H1 (cell line): ENCODE measurements around the gene HSPA1B. TPM values are rescaled to one million over a fixed set of nuclear protein-coding genes. Genes with fewer than 3 reads are reported as not detected.
A peak's percentile ranks its signal among the peaks of the same experiment; 100 is the strongest.

Experiments
- CTCF ChIA-PET: fragments of 300-600 bp; sonication (Branson Sonifier 250); formaldehyde crosslinking; loops from one replicate; lab custom pipeline; 2021; ENCODE audit not compliant: partially characterized antibody; lab: Charles Lee
- POLR2A ChIA-PET: fragments of 300-600 bp; sonication (Branson Sonifier 250); formaldehyde crosslinking; loops from one replicate; lab custom pipeline; 2021; ENCODE audit warnings: inconsistent platforms; ENCODE audit not compliant: partially characterized antibody; lab: Charles Lee
- DNase-seq, 2 experiments: peaks; one replicate each; pipeline versions ENCODE4 v3.0.0 to v3.0.0-alpha.2; 2010 to 2022; ENCODE audit warnings: low spot score in 2 of 2, low read depth in 1 of 2, mixed read lengths in 1 of 2
- FAIRE-seq: peaks from 2 replicates; lab custom pipeline; 2011; peaks lifted over from hg19 to GRCh38; lab: Jason Lieb, UNC
- H2AFZ ChIP-seq: 2 replicates; pipeline ENCODE4 v1.8.1; 2012; ENCODE audit warnings: low read length, inconsistent platforms
- H2AK5ac ChIP-seq: 2 replicates; pipeline ENCODE4 v1.6.1; 2013; ENCODE audit warnings: low read depth, low read length
- H2BK120ac ChIP-seq: replicated peaks from 2 replicates; pipeline ENCODE3; 2013; ENCODE audit warnings: low read depth, low read length, inconsistent platforms
- H2BK12ac ChIP-seq: 2 replicates; pipeline ENCODE4 v1.6.1; 2013; ENCODE audit warnings: low read depth, low read length
- H2BK15ac ChIP-seq: 2 replicates; pipeline ENCODE4 v1.6.1; 2013; ENCODE audit warnings: low read length
- H2BK20ac ChIP-seq: 2 replicates; pipeline ENCODE4 v1.6.1; 2013; ENCODE audit warnings: low read length
- H2BK5ac ChIP-seq: 2 replicates; pipeline ENCODE4 v1.6.1; 2013; ENCODE audit warnings: low read depth, low read length
- H3K14ac ChIP-seq: 2 replicates; pipeline ENCODE4 v1.6.1; 2013; ENCODE audit warnings: inconsistent platforms; ENCODE audit not compliant: insufficient read length
- H3K18ac ChIP-seq: 2 replicates; pipeline ENCODE4 v1.6.1; 2013; ENCODE audit warnings: low read length; ENCODE audit errors: extremely low read depth
- H3K23ac ChIP-seq: 2 replicates; pipeline ENCODE4 v1.6.1; 2013; ENCODE audit warnings: inconsistent platforms; ENCODE audit not compliant: insufficient read length
- H3K23me2 ChIP-seq: 2 replicates; pipeline ENCODE4 v1.6.1; 2013; ENCODE audit warnings: low read depth, low read length
- H3K27ac ChIP-seq: 2 replicates; pipeline ENCODE4 v1.6.1; 2011; ENCODE audit warnings: low read depth, low read length, inconsistent platforms
- H3K27me3 ChIP-seq, 4 experiments: replicated peaks in 1 of 4; 1 replicate in 1 of 4; 2 replicates in 3 of 4; pipeline versions ENCODE4 v1.6.1 to v1.8.1; 2011 to 2013; ENCODE audit warnings: low read length in 3 of 4, mild to moderate bottlenecking in 3 of 4, inconsistent platforms in 2 of 4, mixed read lengths in 2 of 4, moderate library complexity in 1 of 4; ENCODE audit not compliant: control insufficient read depth in 3 of 4, insufficient read depth in 3 of 4; ENCODE audit errors: extremely low read depth in 1 of 4
- H3K36me3 ChIP-seq, 4 experiments: 2 replicates each; pipeline versions ENCODE4 v1.6.1 to v1.8.1; 2011 to 2013; ENCODE audit warnings: mild to moderate bottlenecking in 4 of 4, low read length in 3 of 4, moderate library complexity in 2 of 4, control low read depth in 1 of 4, inconsistent platforms in 1 of 4; ENCODE audit not compliant: insufficient read depth in 4 of 4, control insufficient read depth in 2 of 4
- H3K4ac ChIP-seq: replicated peaks from 2 replicates; pipeline ENCODE3; 2013; ENCODE audit warnings: low read length, low read depth, mixed read lengths, inconsistent platforms; ENCODE audit not compliant: insufficient read length
- H3K4me1 ChIP-seq, 4 experiments: replicated peaks in 1 of 4; 1 replicate in 1 of 4; 2 replicates in 3 of 4; pipeline versions ENCODE4 v1.6.1 to v1.8.1; 2011 to 2013; ENCODE audit warnings: low read length in 3 of 4, inconsistent platforms in 2 of 4, mixed read lengths in 1 of 4; ENCODE audit not compliant: insufficient read depth in 4 of 4, control insufficient read depth in 3 of 4
- H3K4me2 ChIP-seq, 2 experiments: 2 replicates each; pipeline versions ENCODE4 v1.6.1 to v1.8.1; 2011 to 2013; ENCODE audit warnings: low read depth in 2 of 2, low read length in 2 of 2, control low read depth in 1 of 2, inconsistent platforms in 1 of 2, mild to moderate bottlenecking in 1 of 2; ENCODE audit not compliant: insufficient read depth in 1 of 2
- H3K4me3 ChIP-seq, 4 experiments: fragments of 200-600, 300-600 bp in 1 of 4; sonication (generic), shearing (Covaris generic), sonication (Bioruptor Twin) in 1 of 4; 2 replicates each; pipeline versions ENCODE4 v1.5.1 to v1.8.1; 2011 to 2016; ENCODE audit warnings: low read length in 4 of 4, low read depth in 3 of 4, control low read depth in 2 of 4, inconsistent platforms in 2 of 4, mild to moderate bottlenecking in 2 of 4, mixed read lengths in 1 of 4, moderate library complexity in 1 of 4; ENCODE audit not compliant: insufficient read depth in 2 of 4; ENCODE audit errors: extremely low read depth in 1 of 4
- H3K56ac ChIP-seq: replicated peaks from 2 replicates; pipeline ENCODE3; 2013; ENCODE audit warnings: low read depth, mild to moderate bottlenecking, mixed read lengths, low read length, inconsistent platforms; ENCODE audit not compliant: insufficient read length
- H3K79me1 ChIP-seq: 2 replicates; pipeline ENCODE4 v1.6.1; 2013; ENCODE audit warnings: low read depth, low read length, control low read depth
- H3K79me2 ChIP-seq, 2 experiments: 2 replicates each; pipeline versions ENCODE4 v1.6.1 to v1.8.1; 2012 to 2013; ENCODE audit warnings: low read length in 2 of 2, mild to moderate bottlenecking in 2 of 2, inconsistent platforms in 1 of 2; ENCODE audit not compliant: insufficient read depth in 2 of 2, control insufficient read depth in 1 of 2
- H3K9ac ChIP-seq, 4 experiments: replicated peaks in 1 of 4; 1 replicate in 1 of 4; 2 replicates in 3 of 4; pipeline versions ENCODE4 v1.6.1 to v1.8.1; 2011 to 2013; ENCODE audit warnings: low read depth in 3 of 4, low read length in 3 of 4, control low read depth in 2 of 4, mild to moderate bottlenecking in 2 of 4, moderate library complexity in 2 of 4, inconsistent platforms in 1 of 4; ENCODE audit errors: extremely low read depth in 1 of 4
- H3K9me3 ChIP-seq, 2 experiments: 2 replicates each; pipeline versions ENCODE4 v1.6.1 to v1.8.1; 2012 to 2013; ENCODE audit warnings: mild to moderate bottlenecking in 2 of 2, moderate library complexity in 2 of 2, control low read depth in 1 of 2, inconsistent platforms in 1 of 2, low read depth in 1 of 2, low read length in 1 of 2, mixed read lengths in 1 of 2; ENCODE audit not compliant: insufficient read depth in 2 of 2
- H4K20me1 ChIP-seq, 2 experiments: replicated peaks in 1 of 2; 2 replicates each; pipeline versions ENCODE3 to v1.8.1; 2011 to 2013; ENCODE audit warnings: inconsistent platforms in 2 of 2, low read length in 2 of 2, mild to moderate bottlenecking in 1 of 2; ENCODE audit not compliant: insufficient read depth in 2 of 2, control insufficient read depth in 1 of 2
- H4K5ac ChIP-seq: 2 replicates; pipeline ENCODE4 v1.6.1; 2013; ENCODE audit warnings: low read length, low read depth, mixed read lengths, inconsistent platforms; ENCODE audit not compliant: insufficient read length
- H4K8ac ChIP-seq: 2 replicates; pipeline ENCODE4 v1.8.0; 2013; ENCODE audit warnings: mild to moderate bottlenecking, moderate library complexity, low read length, inconsistent platforms; ENCODE audit not compliant: insufficient read depth; ENCODE audit errors: extremely low read depth
- H4K91ac ChIP-seq: replicated peaks from 2 replicates; pipeline ENCODE3; 2013; ENCODE audit warnings: low read length, mixed read lengths, inconsistent platforms; ENCODE audit not compliant: insufficient read length
- WGBS, 2 experiments: shearing (Covaris generic) in 1 of 2; methylation state at CpG; one replicate each; pipeline versions ENCODE4 v1.1.6 to v1.1.7; 2013 to 2015; ENCODE audit warnings: low lambda C conversion rate in 2 of 2, mixed read lengths in 2 of 2, inconsistent platforms in 1 of 2, low coverage in 1 of 2, missing lambda C conversion rate in 1 of 2; ENCODE audit not compliant: insufficient replicate concordance in 2 of 2, insufficient coverage in 1 of 2, insufficient read length in 1 of 2; ENCODE audit errors: extremely low coverage in 1 of 2, missing lambda C conversion rate in 1 of 2; 5-methylcytosine and 5-hydroxymethylcytosine counted together
- polyA plus RNA-seq, 7 experiments: library from polyadenylated mRNA; depleted of rRNA in 3 of 7; stranded (reverse) in 5 of 7; unstranded in 2 of 7; fragments of >200 nt in 5 of 7; fragments of 200-250 nt in 2 of 7; gene quantifications; 1 replicate in 5 of 7; 2 replicates in 1 of 7; 4 replicates in 1 of 7; pipeline versions ENCODE4 v1.2.1 to v1.2.3, GENCODE V29; 2011 to 2013; ENCODE audit warnings: missing spikeins in 2 of 7, mixed read lengths in 2 of 7
- total RNA-seq: library from RNA; stranded (reverse); fragmentation: NEBNext Ultra II Directional; extraction: Animal tissue kit (Norgen Biotek cat#: 25700); gene quantifications from 2 replicates; pipeline ENCODE4 v1.2.1, GENCODE V29; 2021

Gene HSPA1B
- total and polyA plus RNA-seq, 2 of the 8 experiments (the other 6 are each of a cell fraction or from before 2014, with no cell fraction given) = 36.6 to 76.6 TPM

DNA sequence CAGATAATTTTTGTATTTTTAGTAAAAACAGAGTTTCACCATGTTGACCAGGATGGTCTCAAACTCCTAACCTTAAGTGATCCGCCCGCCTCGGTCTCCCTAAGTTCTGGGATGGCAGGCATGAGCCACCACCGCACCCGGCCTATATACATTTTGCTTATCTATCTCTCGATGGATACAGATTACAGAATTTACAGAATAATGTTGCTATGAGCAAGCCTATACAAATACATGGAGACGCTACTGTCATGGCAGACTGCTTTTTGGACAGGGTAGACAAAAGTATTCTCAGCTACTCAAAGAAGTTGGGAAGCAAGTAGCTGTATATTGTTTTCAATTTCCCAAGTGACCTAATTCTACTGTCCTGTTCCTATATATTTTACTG is 14.1 kb upstream of the HSPA1B start:
- peak overlapping the region in 3 of 4 experiments; percentile 33 to 63 (median 38); a peak in 4 of 8 replicates for H3K4me3 ChIP-seq

More for the DNA sequence above, 14.1 kb upstream of the HSPA1B start:
- no peaks in the 10 kb centered on the region for H3K36me3 ChIP-seq
- H3K18ac ChIP-seq = no peak overlapping the region
- peaks cover 0 to 5% of the 10 kb centered on the region in 2 experiments; a peak in 1 of 4 replicates for H3K79me2 ChIP-seq
- H2AK5ac ChIP-seq = no peak overlapping the region
- H2BK5ac ChIP-seq = no peak overlapping the region
- H3K27ac ChIP-seq = no peak overlapping the region
- H4K20me1 ChIP-seq = no peaks in the 10 kb centered on the region
- peak overlapping the region; percentile 70 to 71; a peak in 3 of 4 replicates for H3K4me2 ChIP-seq
- ChIA-PET CTCF (interaction anchor here (0.6 to 3.6 kb wide), 8 partner anchors 8 to 356 kb away, joined by 3 to 28 read pairs (median 6); partner anchors contain the start of gene VARS1), POLR2A (interaction anchor here (0.9 to 6.3 kb wide), 17 partner anchors 8 to 187 kb away, joined by 3 to 119 read pairs (median 8); partner anchors contain the start of genes DDAH2, HSPA1B, LSM2 and MSH5)
- H3K23me2 ChIP-seq = peaks cover 6% of the 10 kb centered on the region; the same call in 1 of the 2 replicates
- no peak overlapping the region for H3K14ac ChIP-seq
- no peak overlapping the region for H2AFZ ChIP-seq
- H3K4me1 ChIP-seq = peaks cover 0 to 5% (median 3%) of the 10 kb centered on the region in 4 experiments; a peak in 4 of 7 replicates
- no peak overlapping the region for H3K4ac ChIP-seq
- no peak overlapping the region for H3K9ac ChIP-seq
- H3K27me3 ChIP-seq = no peaks in the 10 kb centered on the region
- H2BK20ac ChIP-seq = no peak overlapping the region
- H4K5ac ChIP-seq = no peak overlapping the region
- H4K91ac ChIP-seq = peak overlapping the region; percentile 15
- H3K56ac ChIP-seq = no peak overlapping the region
- H2BK120ac ChIP-seq = peak overlapping the region; percentile 22
- FAIRE-seq (no peak), DNase-seq (no peak)
- WGBS, 2 experiments = 94% methylated on average over 7 of the region's 7 CpGs; no CpG with 5 or more reads in 1 of the 2 experiments
- H2BK15ac ChIP-seq = no peak overlapping the region
- H3K23ac ChIP-seq = no peak overlapping the region
- H4K8ac ChIP-seq = no peak overlapping the region
- H3K79me1 ChIP-seq = peaks cover 2% of the 10 kb centered on the region; the same call in 1 of the 2 replicates
- no peak overlapping the region for H2BK12ac ChIP-seq
- H3K9me3 ChIP-seq = no peaks in the 10 kb centered on the region
